Measurements from ENCODE around the gene NEUROD4.

The NEUROD4 gene

DNA sequence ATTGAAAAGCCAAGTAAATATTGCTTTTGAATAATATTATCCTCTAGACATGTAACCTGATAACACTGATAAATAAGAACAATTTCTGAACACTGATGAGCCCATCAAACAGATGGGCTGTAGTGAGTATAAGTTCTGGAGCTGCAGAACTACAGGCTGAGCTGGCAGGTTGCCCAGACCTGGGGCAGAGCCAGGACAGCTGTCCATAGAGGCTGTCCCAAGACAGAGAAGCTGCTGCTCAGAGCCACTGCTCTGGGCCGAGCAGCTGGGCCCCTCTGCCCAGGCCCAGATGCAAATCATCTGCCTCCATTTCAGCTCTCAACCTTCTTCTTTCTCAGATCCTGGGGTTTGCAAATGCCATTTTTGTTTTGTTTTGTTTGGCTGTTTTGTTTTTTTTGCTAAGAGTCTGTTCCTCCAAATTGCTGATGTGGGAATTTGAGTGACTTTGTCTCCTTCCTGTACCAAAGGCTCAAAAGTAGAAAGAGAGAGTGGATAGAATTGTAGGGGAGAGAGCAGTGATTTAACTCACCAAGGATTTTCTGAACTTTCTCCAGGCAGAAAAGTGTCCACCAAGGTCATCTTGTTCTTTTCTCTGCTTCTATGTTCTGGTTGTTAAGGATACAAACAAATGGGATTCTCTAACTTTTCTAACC lies 31.2 kb upstream of the NEUROD4 start:
- no peak for DNase-seq (ENCODE audit: low read depth)
- no peak overlapping the region for H3K4me3 ChIP-seq (ENCODE audit: control insufficient read depth, low read depth, low read length)
- TF ChIP-seq, protein P1, sequence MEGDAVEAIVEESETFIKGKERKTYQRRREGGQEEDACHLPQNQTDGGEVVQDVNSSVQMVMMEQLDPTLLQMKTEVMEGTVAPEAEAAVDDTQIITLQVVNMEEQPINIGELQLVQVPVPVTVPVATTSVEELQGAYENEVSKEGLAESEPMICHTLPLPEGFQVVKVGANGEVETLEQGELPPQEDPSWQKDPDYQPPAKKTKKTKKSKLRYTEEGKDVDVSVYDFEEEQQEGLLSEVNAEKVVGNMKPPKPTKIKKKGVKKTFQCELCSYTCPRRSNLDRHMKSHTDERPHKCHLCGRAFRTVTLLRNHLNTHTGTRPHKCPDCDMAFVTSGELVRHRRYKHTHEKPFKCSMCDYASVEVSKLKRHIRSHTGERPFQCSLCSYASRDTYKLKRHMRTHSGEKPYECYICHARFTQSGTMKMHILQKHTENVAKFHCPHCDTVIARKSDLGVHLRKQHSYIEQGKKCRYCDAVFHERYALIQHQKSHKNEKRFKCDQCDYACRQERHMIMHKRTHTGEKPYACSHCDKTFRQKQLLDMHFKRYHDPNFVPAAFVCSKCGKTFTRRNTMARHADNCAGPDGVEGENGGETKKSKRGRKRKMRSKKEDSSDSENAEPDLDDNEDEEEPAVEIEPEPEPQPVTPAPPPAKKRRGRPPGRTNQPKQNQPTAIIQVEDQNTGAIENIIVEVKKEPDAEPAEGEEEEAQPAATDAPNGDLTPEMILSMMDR (IDR thresholded peaks at IDR 0.05; ENCODE audit: control insufficient read depth, insufficient read depth, low read depth, low read length, missing control alignments), result no peak

DNA sequence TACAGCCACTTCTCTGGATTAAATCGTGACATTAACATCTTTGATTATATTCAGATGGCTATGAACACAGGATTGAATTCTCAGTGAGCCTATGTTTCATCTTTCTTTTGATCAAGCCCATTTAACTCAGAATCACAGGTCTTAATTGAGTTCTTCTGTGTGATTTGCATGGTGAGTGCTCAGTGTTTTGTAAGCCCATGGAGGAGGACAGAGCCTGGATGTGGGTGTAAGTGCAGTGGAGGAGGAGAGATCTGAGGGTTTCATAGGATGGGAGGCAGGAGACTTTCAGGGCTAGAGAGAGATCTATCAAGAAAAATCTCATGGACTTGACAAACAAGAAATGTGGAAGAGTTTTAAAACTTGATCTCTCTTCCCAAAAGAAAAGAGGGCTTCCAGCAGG lies 29.9 kb upstream of the NEUROD4 start:
- no peak overlapping the region for H3K4me3 ChIP-seq (ENCODE audit: control insufficient read depth, low read depth, low read length)
- TF ChIP-seq, protein P1 (IDR thresholded peaks at IDR 0.05; ENCODE audit: control insufficient read depth, insufficient read depth, low read depth, low read length, missing control alignments), result no peak
- no peak for DNase-seq (ENCODE audit: low read depth)

DNA sequence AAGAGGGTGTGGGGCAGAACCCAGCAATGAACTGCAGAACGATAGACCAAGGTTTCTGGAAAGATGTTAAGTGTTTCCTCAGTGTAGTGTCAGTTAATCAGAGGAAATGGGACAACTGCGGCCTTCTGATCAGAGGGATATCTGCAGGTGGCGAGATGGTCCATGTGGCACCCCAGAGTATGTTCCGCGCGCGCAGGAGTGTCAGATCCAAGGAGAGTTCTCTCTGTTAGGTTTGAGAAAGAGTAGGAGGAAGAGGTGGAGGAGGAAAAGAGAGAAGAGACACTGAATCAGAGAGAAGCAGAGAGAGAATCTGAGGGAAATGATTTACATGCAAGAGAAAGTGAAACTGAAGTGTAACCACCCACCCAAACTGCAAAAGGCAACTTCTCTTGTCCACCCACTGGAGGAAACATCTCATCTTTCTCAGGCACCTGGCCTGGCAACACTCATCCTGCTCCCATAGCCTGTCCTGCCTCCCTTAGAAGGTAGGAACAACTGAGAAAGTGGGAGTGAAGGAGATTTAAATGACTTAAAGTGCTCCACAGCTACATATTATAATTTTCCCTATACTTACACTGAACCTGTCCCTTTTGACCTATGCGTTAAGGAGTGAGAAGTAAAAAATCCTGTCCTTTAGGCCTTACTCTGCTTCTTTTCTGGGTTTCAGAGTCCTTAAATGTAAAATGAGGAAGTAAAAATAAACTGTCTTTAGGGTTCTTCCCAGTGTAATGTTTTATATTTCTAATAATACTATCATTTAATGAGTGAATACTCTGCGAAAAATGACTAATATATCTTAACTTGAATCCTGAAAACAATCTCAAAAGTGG lies 28.4 kb upstream of the NEUROD4 start:
- no peak overlapping the region for H3K4me3 ChIP-seq (ENCODE audit: control insufficient read depth, low read depth, low read length)
- no peak for DNase-seq (ENCODE audit: low read depth)
- TF ChIP-seq, protein P1 (IDR thresholded peaks at IDR 0.05; ENCODE audit: control insufficient read depth, insufficient read depth, low read depth, low read length, missing control alignments), result no peak

DNA sequence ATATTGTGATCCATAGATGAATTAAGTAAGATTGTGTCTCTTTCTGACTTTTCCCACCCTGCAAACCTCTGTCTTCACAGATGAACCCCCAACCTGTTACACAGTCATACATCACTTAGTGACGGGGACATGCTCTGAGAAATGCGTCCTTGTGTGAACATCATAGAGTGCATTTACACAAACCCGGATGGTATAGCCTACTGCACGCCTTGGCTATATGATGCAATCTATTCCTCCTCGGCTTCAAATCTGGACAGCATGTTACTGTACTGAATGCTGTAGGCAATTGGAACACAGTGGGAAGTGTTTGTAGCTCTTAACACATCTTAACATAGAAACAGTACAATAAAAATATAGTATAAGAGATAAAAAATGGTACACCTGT lies 27.8 kb upstream of the NEUROD4 start:
- no peak overlapping the region for H3K4me3 ChIP-seq (ENCODE audit: control insufficient read depth, low read depth, low read length)
- TF ChIP-seq, protein P1 (IDR thresholded peaks at IDR 0.05; ENCODE audit: control insufficient read depth, insufficient read depth, low read depth, low read length, missing control alignments), result no peak

DNA sequence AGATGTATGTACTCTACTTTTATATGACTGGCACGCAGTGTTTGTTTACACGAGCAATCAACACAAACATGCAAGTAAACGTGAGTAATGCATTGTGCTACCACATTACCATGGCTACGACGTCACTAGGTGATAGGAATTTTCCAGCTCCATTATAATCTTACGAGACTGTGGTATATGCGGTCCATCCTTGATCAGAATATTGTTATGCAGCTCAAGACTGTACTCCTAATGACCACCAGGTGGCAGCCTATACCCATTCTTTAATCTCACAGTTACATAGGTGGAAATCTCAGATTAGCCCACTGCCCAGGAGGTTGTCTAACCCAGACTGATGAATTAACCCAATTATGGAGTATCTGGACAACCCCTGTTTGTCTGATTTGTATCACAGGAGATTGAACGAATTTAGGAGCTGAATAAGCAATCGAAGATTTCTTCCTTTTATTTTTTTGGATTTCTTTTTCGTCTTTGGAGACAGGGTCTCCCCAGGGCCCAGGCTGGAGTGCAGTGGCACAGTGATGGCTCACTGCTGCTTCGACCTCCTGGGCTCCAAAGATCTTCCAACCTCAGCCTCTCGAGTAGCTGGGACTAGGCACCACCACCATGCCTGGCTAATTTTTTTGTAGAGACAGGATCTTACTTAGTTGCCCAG lies 26.5 kb upstream of the NEUROD4 start:
- peak; percentile 17 for DNase-seq (ENCODE audit: low read depth)
- TF ChIP-seq, protein P1 (IDR thresholded peaks at IDR 0.05; ENCODE audit: control insufficient read depth, insufficient read depth, low read depth, low read length, missing control alignments), result peak; percentile 76
- H3K4me3 ChIP-seq (ENCODE audit: control insufficient read depth, low read depth, low read length), result no peak overlapping the region

More for the DNA sequence above, 27.8 kb upstream of the NEUROD4 start:
- DNase-seq (ENCODE audit: low read depth), result no peak

DNA sequence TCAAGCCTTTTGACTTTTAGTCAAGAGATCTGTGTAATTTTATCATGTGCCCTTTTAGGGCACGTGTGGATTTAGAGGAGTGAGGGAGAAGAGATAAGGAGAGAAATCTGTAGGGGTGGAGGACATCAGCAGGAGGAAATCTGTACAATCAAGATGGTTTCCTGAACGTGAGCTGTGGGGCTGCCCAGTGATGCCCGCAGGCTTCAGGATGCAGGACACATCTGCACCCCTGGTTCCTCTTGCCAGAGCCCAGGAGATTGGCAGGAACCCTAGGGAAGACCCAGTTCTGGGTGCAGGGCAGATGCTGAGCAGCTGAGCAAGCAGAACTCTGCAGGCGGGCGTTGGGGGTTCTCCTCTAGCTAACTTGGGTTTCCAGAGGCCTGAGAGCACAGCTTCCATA lies 23.6 kb upstream of the NEUROD4 start:
- H3K4me3 ChIP-seq (ENCODE audit: control insufficient read depth, low read depth, low read length), result no peak overlapping the region
- TF ChIP-seq, protein P1 (IDR thresholded peaks at IDR 0.05; ENCODE audit: control insufficient read depth, insufficient read depth, low read depth, low read length, missing control alignments), result no peak
- no peak for DNase-seq (ENCODE audit: low read depth)
